ENCODE data around the gene AHDC1. TPM values are rescaled to one million over a fixed set of nuclear protein-coding genes. Genes with fewer than 3 reads are reported as not detected.

The AHDC1 gene
- total and polyA plus RNA-seq, 9 of the 15 experiments (the other 6 are each of a cell fraction or from before 2014, with no cell fraction given) = 0.21 to 36.4 (median 4.7) TPM

- Histone ChIP-seq H3K4me3 (no peak overlapping the region), H3K27me3 (ENCODE audit: control insufficient read depth in 2 of 2, insufficient read depth in 2 of 2, low read length in 2 of 2) (peaks cover 9 to 34% of the 10 kb centered on the region in 2 experiments; a peak in 3 of 5 replicates), H4K20me1 (replicated peaks; ENCODE audit: control insufficient read depth, insufficient read depth, low read length) (0 out of 2 replicates have a peak, but pooled peaks cover 6% of the 10 kb centered on the region), H3K9ac (ENCODE audit: insufficient read depth in 1 of 2, low read depth in 2 of 2, low read length in 2 of 2) (no peak overlapping the region), H2AFZ (ENCODE audit: low read depth, low read length) (no peak overlapping the region), H3K9me1 (ENCODE audit: control insufficient read depth, insufficient read depth, low read length) (peaks cover 3% of the 10 kb centered on the region), H3K27ac (ENCODE audit: extremely low read depth, low read depth, low read length) (no peak overlapping the region), H3K9me3 (replicated peaks; ENCODE audit: control insufficient read depth, insufficient read depth, low read depth, low read length) (no peaks in the 10 kb centered on the region), H3K4me1 (replicated peaks in 1 of 2; ENCODE audit: control insufficient read depth in 2 of 2, insufficient read depth in 2 of 2, low read length in 2 of 2) (peaks cover 26 to 37% of the 10 kb centered on the region in 2 experiments), H3K4me2 (ENCODE audit: insufficient read depth, low read length) (peak overlapping the region; percentile 22; the same call in 1 of the 2 replicates), H3K36me3 (ENCODE audit: control insufficient read depth, insufficient read depth, low read length) (no peaks in the 10 kb centered on the region), H3K79me2 (ENCODE audit: control insufficient read depth, insufficient read depth, low read length) (no peaks in the 10 kb centered on the region)
- ChIA-PET CTCF (ENCODE audit: low intra/inter-chr PET ratio) (interaction anchor here (1.0 to 5.2 kb wide), 5 partner anchors 35 to 1268 kb away, joined by 3 to 157 read pairs (median 5); no protein-coding TSS in a partner anchor), POLR2A (no interaction called here)
- WGBS (ENCODE audit: insufficient coverage, low coverage, missing lambda C conversion rate) = 8% methylated on average over 3 of the region's 3 CpGs
- TF ChIP-seq TEAD4 (IDR thresholded peaks at IDR 0.05; ENCODE audit: low read length) = no peak
- TF ChIP-seq TEAD4 (CRISPR knock-in tag; IDR thresholded peaks at IDR 0.05; ENCODE audit: borderline replicate concordance) = peak; percentile 41; the same call in 1 of the 2 replicates
- peak; percentile 57 for TF ChIP-seq ATF3 (IDR thresholded peaks at IDR 0.05)
- TF ChIP-seq ATF3 (CRISPR knock-in tag; conservative IDR thresholded peaks at IDR 0.05) = no peak
- no peak for TF ChIP-seq PRPF4 (IDR thresholded peaks at IDR 0.05; ENCODE audit: insufficient read depth, low read depth, low read length, poor library complexity, severe bottlenecking)
- BruUV-seq (replicated peaks) = no TSS peak
- DNase-seq (ENCODE audit: extremely low read depth in 1 of 4, low spot score in 3 of 4) = no peak
- intact Hi-C loops (cut with micrococcal nuclease) (loop anchor here (5.0 kb wide), 3 partner anchors 102 to 312 kb away; no protein-coding TSS in a partner anchor), in situ Hi-C loops (cut with MboI) (loop anchor here (5.0 to 25.0 kb wide), 4 partner anchors 54 to 497 kb away; no protein-coding TSS in a partner anchor)
- no peak for ATAC-seq
- FAIRE-seq = no peak
Observed at GRCh38 chr1:27609210-27609555, 5.2 kb upstream of the AHDC1 start.

Data from K562 (cell line).